ENCODE results near the gene LPP.

GRCh38 chr3:188855675-188856074 is 701.7 kb downstream of the LPP start:
- TF ChIP-seq EGR1 (IDR thresholded peaks at IDR 0.05; ENCODE audit: low read depth): no peak
- TF ChIP-seq POLR2A (IDR thresholded peaks at IDR 0.05; ENCODE audit: borderline replicate concordance, extremely low read depth, insufficient read depth, insufficient read length): no peak
